ENCODE measurements around the gene AGPAT3. TPM values are rescaled to one million over a fixed set of nuclear protein-coding genes. Genes with fewer than 3 reads are reported as not detected.

Gene AGPAT3
- total and polyA plus RNA-seq, 8 donors = 9.9 to 83.1 (median 36.7) TPM

GRCh38 chr21:43872531-43873197 lies 7.6 kb downstream of the AGPAT3 start:
- DNase-seq = no peak
- no peak overlapping the region for H3K27ac ChIP-seq
- TF ChIP-seq POLR2A (IDR thresholded peaks at IDR 0.05) (no peak), POLR2AphosphoS5 (IDR thresholded peaks at IDR 0.05) (no peak), EP300 (IDR thresholded peaks at IDR 0.05) (no peak)
- TF ChIP-seq, protein P1, sequence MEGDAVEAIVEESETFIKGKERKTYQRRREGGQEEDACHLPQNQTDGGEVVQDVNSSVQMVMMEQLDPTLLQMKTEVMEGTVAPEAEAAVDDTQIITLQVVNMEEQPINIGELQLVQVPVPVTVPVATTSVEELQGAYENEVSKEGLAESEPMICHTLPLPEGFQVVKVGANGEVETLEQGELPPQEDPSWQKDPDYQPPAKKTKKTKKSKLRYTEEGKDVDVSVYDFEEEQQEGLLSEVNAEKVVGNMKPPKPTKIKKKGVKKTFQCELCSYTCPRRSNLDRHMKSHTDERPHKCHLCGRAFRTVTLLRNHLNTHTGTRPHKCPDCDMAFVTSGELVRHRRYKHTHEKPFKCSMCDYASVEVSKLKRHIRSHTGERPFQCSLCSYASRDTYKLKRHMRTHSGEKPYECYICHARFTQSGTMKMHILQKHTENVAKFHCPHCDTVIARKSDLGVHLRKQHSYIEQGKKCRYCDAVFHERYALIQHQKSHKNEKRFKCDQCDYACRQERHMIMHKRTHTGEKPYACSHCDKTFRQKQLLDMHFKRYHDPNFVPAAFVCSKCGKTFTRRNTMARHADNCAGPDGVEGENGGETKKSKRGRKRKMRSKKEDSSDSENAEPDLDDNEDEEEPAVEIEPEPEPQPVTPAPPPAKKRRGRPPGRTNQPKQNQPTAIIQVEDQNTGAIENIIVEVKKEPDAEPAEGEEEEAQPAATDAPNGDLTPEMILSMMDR (IDR thresholded peaks at IDR 0.05) = no peak
- no peaks in the 10 kb centered on the region for H3K9me3 ChIP-seq
- intact Hi-C loops (cut with DNase I; ENCODE audit: low total_unique reads) = loop anchor here (10.0 kb wide), 1 partner anchor 48 kb away; no protein-coding TSS in a partner anchor
- H3K4me3 ChIP-seq = no peak overlapping the region
- WGBS, 5 donors = 86 to 92% (median 91%) methylated on average over 15 to 16 of the region's 16 CpGs
- no peaks in the 10 kb centered on the region for H3K27me3 ChIP-seq
- H3K4me1 ChIP-seq = peaks cover 5 to 38% (median 22%) of the 10 kb centered on the region in 4 donors
- H3K36me3 ChIP-seq = peaks cover 0 to 22% (median 13%) of the 10 kb centered on the region in 4 donors

DNA sequence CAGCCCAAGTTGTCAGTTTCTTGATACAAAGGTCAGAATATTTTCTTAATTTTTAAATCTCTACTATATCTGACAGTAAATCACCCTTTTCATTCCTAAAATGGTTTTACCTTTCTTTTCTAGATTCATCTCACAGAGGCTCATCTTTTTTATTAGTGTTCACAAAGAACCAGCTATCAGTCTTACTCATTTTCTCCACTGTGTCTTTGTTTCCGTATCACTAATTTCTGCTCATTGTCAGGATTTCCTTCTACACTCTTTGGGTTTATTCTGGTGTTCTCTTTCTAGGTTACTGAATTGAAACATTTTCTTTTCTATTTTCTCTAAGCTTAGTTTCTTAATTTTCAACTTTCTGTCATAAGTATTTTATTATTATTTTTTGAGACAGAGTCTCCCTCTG lies 8.7 kb downstream of the AGPAT3 start:
- Histone ChIP-seq H3K9me3 (no peaks in the 10 kb centered on the region), H3K27me3 (no peaks in the 10 kb centered on the region), H3K4me1 (peaks cover 0 to 34% (median 14%) of the 10 kb centered on the region in 4 donors), H3K27ac (no peak overlapping the region), H3K36me3 (peaks cover 0 to 27% (median 17%) of the 10 kb centered on the region in 4 donors), H3K4me3 (no peak overlapping the region)
- WGBS, 5 donors = 83 to 93% (median 92%) methylated on average over 1 of the region's 1 CpG
- TF ChIP-seq, protein P1 (IDR thresholded peaks at IDR 0.05) = no peak
- TF ChIP-seq POLR2AphosphoS5 (IDR thresholded peaks at IDR 0.05) (no peak), POLR2A (IDR thresholded peaks at IDR 0.05) (no peak), EP300 (IDR thresholded peaks at IDR 0.05) (no peak)
- intact Hi-C loops (cut with DNase I; ENCODE audit: low total_unique reads) = loop anchor here (10.0 kb wide), 1 partner anchor 49 kb away; no protein-coding TSS in a partner anchor
- DNase-seq = no peak

DNA sequence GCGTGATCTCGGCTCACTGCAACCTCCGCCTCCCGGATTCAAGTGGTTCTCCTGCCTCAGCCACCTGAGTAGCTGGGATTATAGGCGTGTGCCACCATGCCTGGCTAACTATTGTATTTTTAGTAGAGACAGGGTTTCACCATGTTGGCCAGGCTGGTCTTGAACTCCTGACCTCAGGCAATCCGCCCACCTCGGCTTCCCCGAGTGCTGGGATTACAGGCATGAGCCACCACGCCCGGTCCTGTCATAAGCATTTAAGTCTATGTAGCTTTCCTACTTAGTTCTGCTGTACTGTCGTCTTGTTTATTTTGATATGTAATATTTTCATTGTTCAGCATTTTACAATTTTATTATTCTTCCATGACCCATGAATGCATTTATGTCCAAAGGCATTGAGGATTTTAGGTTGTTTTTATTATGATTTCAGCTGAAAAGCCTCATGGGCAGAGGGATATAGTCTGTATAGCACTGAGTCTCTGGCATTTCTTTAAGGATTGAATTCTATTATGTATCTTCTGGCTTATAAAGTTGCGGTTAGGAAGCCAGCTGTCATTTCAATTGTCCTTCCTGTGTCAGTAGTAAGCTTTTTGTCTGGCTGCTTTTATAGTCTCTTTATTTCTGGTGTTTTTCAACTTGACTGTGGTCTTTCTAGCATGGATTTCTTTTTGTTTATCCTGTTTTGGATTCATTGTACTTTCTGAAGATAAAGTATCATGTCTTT lies 9.2 kb downstream of the AGPAT3 start:
- intact Hi-C loops (cut with DNase I; ENCODE audit: low total_unique reads) = loop anchor here (10.0 kb wide), 1 partner anchor 49 kb away; no protein-coding TSS in a partner anchor
- Histone ChIP-seq H3K4me1 (peaks cover 0 to 34% (median 11%) of the 10 kb centered on the region in 4 donors), H3K27ac (no peak overlapping the region), H3K27me3 (no peaks in the 10 kb centered on the region), H3K4me3 (no peak overlapping the region), H3K36me3 (peaks cover 0 to 25% (median 17%) of the 10 kb centered on the region in 4 donors), H3K9me3 (no peaks in the 10 kb centered on the region)
- WGBS, 5 donors = 74 to 81% (median 76%) methylated on average over 12 of the region's 12 CpGs
- TF ChIP-seq POLR2AphosphoS5 (IDR thresholded peaks at IDR 0.05) = no peak
- TF ChIP-seq, protein P1 (IDR thresholded peaks at IDR 0.05) = no peak
- DNase-seq = no peak

DNA sequence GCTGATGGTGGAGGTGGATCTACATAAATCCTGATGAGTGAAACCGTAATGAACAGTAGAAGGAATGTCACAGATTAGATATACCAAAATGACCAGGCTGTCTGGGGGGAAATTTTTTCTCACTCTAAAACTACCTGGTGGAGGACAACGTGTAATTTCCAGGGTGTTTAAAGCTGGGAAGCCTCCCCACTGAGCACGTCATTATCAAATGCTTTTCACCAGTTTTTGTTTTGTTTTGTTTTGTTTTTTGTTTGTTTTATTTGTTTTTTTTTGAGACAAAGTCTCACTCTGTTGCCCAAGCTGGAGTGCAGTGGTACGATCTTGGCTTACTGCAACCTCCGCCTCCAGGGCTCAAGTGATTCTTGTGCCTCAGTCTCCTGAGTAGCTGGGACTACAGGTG lies 11.6 kb downstream of the AGPAT3 start:
- no peak for DNase-seq
- Histone ChIP-seq H3K4me3 (no peak overlapping the region), H3K27me3 (no peaks in the 10 kb centered on the region), H3K36me3 (peaks cover 0 to 25% (median 20%) of the 10 kb centered on the region in 4 donors), H3K27ac (no peak overlapping the region), H3K9me3 (no peaks in the 10 kb centered on the region), H3K4me1 (peaks cover 14 to 41% (median 26%) of the 10 kb centered on the region in 4 donors)
- TF ChIP-seq EP300 (IDR thresholded peaks at IDR 0.05) (no peak), POLR2AphosphoS5 (IDR thresholded peaks at IDR 0.05) (no peak), POLR2A (IDR thresholded peaks at IDR 0.05) (no peak)
- TF ChIP-seq, protein P1 (IDR thresholded peaks at IDR 0.05) = no peak
- intact Hi-C loops (cut with DNase I; ENCODE audit: low total_unique reads) = loop anchor here (10.0 kb wide), 1 partner anchor 52 kb away; no protein-coding TSS in a partner anchor
- WGBS, 5 donors = 87 to 92% (median 92%) methylated on average over 5 of the region's 5 CpGs
